Measurements from ENCODE around the gene IFIT1. TPM values are rescaled to one million over a fixed set of nuclear protein-coding genes. Genes with fewer than 3 reads are reported as not detected.
A peak's percentile ranks its signal among the peaks of the same experiment; 100 is the strongest.

IFIT1 gene
- total RNA-seq, 2 donors from 2014 or later = 6.7 to 10.6 TPM

DNA sequence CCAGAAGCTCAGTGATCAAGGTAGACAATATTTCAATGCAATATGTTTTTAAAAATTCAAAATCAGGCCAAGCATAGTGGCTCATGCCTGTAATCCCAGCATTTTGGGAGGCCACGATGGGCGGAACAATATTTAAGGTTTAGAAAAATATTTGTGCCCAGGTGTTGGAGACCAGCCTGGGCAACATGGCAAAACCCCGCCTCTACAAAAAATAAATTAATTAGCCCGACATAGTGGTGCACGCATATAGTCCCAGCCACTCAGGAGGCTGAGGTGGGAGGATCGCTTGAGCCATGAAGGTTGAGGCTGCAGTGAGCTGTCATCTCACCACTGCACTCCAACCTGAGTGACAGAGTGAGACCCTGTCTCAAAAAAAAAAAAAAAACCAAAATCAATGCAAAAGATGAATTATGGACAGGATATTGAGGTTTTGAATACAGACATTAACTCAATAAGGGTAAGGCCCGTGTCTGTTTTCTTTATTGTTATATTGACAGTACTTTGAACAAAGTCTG, 21.0 kb downstream of the IFIT1 start:
- peaks cover 0 to 28% of the 10 kb centered on the region in 2 donors for H3K4me1 ChIP-seq
- peak overlapping the region; percentile 95 to 96 for H3K27ac ChIP-seq
- TF ChIP-seq, protein P1, sequence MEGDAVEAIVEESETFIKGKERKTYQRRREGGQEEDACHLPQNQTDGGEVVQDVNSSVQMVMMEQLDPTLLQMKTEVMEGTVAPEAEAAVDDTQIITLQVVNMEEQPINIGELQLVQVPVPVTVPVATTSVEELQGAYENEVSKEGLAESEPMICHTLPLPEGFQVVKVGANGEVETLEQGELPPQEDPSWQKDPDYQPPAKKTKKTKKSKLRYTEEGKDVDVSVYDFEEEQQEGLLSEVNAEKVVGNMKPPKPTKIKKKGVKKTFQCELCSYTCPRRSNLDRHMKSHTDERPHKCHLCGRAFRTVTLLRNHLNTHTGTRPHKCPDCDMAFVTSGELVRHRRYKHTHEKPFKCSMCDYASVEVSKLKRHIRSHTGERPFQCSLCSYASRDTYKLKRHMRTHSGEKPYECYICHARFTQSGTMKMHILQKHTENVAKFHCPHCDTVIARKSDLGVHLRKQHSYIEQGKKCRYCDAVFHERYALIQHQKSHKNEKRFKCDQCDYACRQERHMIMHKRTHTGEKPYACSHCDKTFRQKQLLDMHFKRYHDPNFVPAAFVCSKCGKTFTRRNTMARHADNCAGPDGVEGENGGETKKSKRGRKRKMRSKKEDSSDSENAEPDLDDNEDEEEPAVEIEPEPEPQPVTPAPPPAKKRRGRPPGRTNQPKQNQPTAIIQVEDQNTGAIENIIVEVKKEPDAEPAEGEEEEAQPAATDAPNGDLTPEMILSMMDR (IDR thresholded peaks at IDR 0.05) = no peak

DNA sequence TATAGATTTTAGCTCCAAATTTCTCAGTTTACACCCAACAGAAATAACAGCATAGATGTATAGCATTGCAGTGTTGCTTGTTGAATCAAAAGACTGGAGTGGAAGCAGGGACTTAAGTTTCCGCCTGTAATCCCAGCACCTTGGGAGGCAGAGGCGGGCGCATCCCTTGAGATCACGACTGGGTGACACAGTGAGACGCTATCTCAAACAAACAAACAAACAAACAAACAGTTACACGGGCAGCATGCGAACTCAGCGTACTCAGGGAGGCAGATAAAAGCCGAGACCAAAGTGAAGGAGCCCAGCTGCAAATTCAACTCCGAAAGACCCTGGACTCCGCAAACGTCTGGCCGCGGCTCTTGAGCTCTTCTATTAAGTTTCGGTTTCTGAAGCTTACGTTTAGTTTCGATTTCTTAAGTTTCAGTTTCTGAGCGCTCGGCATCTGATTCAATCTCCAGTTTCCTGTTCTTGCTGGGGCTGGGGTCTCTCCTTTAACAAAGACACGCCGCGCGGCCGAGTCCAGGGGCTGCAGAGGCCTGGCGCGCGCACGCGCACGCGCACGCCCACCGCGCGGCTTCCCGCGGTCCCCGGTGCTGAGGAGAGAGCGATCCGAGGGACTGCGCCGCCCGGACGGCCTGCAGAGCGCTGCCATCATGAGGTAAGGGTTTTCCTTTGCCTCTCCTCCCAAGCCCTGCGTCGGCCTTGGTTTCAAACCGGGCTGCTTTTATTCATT, 21.9 kb downstream of the IFIT1 start, which contains the start of gene IFIT5:
IFIT5 (plus strand) TSS at position 423 of the 733 bp plus-strand sequence; CDS start at position 654, 231 bp downstream.
- Histone ChIP-seq H3K27ac (peak within 1 kb of the TSS; percentile 95 to 96), H3K36me3 (peaks cover 6% of the 10 kb centered on the region), H3K4me3 (peak within 1 kb of the TSS; percentile 63 to 76), H3K9me3 (no peaks in the 10 kb centered on the region), H3K27me3 (no peaks in the 10 kb centered on the region), H3K4me1 (peaks cover 0 to 30% of the 10 kb centered on the region in 2 donors)
- TF ChIP-seq, protein P1 (IDR thresholded peaks at IDR 0.05) = no peak
- DNase-seq (ENCODE audit: low spot score) = peak; percentile 70

More for the DNA sequence above, 21.0 kb downstream of the IFIT1 start:
- no peaks in the 10 kb centered on the region for H3K9me3 ChIP-seq
- peaks cover 6% of the 10 kb centered on the region for H3K36me3 ChIP-seq
- no peaks in the 10 kb centered on the region for H3K27me3 ChIP-seq
- DNase-seq (ENCODE audit: low spot score) = no peak
- no peak overlapping the region for H3K4me3 ChIP-seq

GRCh38 chr10:89414879-89415821, 22.7 kb downstream of the IFIT1 start:
- TF ChIP-seq, protein P1 (IDR thresholded peaks at IDR 0.05) = no peak
- Histone ChIP-seq H3K9me3 (no peaks in the 10 kb centered on the region), H3K4me3 (peak overlapping the region; percentile 63 to 76), H3K36me3 (peaks cover 6% of the 10 kb centered on the region), H3K4me1 (peaks cover 0 to 30% of the 10 kb centered on the region in 2 donors), H3K27me3 (no peaks in the 10 kb centered on the region), H3K27ac (peak overlapping the region; percentile 95 to 96)
- DNase-seq (ENCODE audit: low spot score) = no peak

DNA sequence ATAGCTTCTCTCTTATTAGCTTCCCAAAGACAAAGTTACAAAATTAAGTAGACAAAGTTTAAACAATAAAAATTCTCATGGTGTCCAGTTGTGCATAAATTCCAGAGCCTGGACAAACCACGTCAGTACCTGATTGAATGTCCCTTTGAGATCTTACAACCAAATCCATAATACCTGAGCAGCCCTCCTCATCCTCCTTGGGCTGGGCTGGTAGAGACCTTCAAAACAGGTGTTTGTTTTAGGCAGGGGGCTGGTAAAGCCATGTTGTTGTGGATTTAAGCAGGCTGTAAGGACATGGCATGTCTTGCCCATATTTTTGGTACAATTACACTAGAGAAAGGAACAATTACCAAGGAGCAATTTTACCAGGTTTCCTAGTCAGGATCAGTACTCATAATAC, 24.0 kb downstream of the IFIT1 start:
- Histone ChIP-seq H3K27ac (peak overlapping the region in 1 of 2 donors; percentile 96), H3K36me3 (peaks cover 6% of the 10 kb centered on the region), H3K27me3 (no peaks in the 10 kb centered on the region), H3K9me3 (no peaks in the 10 kb centered on the region), H3K4me1 (peaks cover 0 to 30% of the 10 kb centered on the region in 2 donors), H3K4me3 (no peak overlapping the region)
- TF ChIP-seq, protein P1 (IDR thresholded peaks at IDR 0.05) = no peak
- DNase-seq (ENCODE audit: low spot score) = no peak

DNA sequence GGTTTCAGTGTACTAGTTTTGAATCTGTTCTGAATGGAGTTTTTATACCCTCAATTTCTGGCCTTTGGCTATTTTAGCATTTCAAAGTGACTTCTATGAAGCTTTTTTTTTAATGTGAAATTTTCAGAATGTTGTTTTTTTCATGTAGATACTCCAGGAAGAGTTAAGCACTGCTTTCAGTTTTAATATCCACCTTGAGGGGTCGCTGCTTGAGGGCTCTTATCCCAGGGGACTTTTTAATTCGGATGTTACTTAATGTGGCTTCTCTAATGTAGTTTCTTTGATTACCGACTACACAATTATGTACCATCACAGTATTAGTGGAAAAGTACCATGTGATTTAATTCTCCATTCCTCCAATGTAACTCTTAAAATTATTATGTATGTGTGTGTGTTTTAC, 27.1 kb downstream of the IFIT1 start:
- Histone ChIP-seq H3K36me3 (peaks cover 6% of the 10 kb centered on the region), H3K9me3 (no peaks in the 10 kb centered on the region), H3K27ac (peak overlapping the region in 1 of 2 donors; percentile 33), H3K27me3 (no peaks in the 10 kb centered on the region), H3K4me3 (no peak overlapping the region), H3K4me1 (peaks cover 0 to 25% of the 10 kb centered on the region in 2 donors)
- DNase-seq (ENCODE audit: low spot score) = no peak
- TF ChIP-seq, protein P1 (IDR thresholded peaks at IDR 0.05) = peak in 1 of 2 donors; percentile 56

Measured in right atrium auricular region (tissue), 2 donors.